ENCODE results near the gene TSPAN13. TPM values are rescaled to one million over a fixed set of nuclear protein-coding genes. Genes with fewer than 3 reads are reported as not detected.

Gene TSPAN13
- total RNA-seq, 2 donors from 2014 or later, result 21.8 to 43.7 TPM

- TF ChIP-seq CTCF (IDR thresholded peaks at IDR 0.05), result no peak
- TF ChIP-seq POLR2A (IDR thresholded peaks at IDR 0.05), result no peak
- no peak for TF ChIP-seq POLR2AphosphoS5 (IDR thresholded peaks at IDR 0.05)
Observed at GRCh38 chr7:16730937-16731336, 22.6 kb upstream of the TSPAN13 start.

GRCh38 chr7:16732828-16733227 lies 20.7 kb upstream of the TSPAN13 start:
- TF ChIP-seq CTCF (IDR thresholded peaks at IDR 0.05) (no peak), POLR2A (IDR thresholded peaks at IDR 0.05) (no peak), POLR2AphosphoS5 (IDR thresholded peaks at IDR 0.05) (no peak)
- DNase-seq (ENCODE audit: low spot score), result no peak
- 97% methylated on average over 4 of the region's 4 CpGs for WGBS

More at GRCh38 chr7:16730937-16731336, 22.6 kb upstream of the TSPAN13 start:
- no peak for DNase-seq (ENCODE audit: low spot score)
- no peaks in the 10 kb centered on the region for H3K27me3 ChIP-seq (replicated peaks; ENCODE audit: insufficient read depth)
- WGBS, result 95% methylated on average over 3 of the region's 3 CpGs
- no peaks in the 10 kb centered on the region for H3K36me3 ChIP-seq
- H3K27ac ChIP-seq, result no peak overlapping the region
- intact Hi-C loops (cut with DNase I), result no loop called here
- no peak overlapping the region for H3K4me3 ChIP-seq
- H3K9me3 ChIP-seq, result no peaks in the 10 kb centered on the region
- no peaks in the 10 kb centered on the region for H3K4me1 ChIP-seq (replicated peaks)

GRCh38 chr7:16734148-16734726 lies 19.3 kb upstream of the TSPAN13 start:
- intact Hi-C loops (cut with DNase I), result no loop called here
- no peaks in the 10 kb centered on the region for H3K9me3 ChIP-seq
- no peak overlapping the region for H3K4me3 ChIP-seq
- H3K4me1 ChIP-seq (replicated peaks), result no peaks in the 10 kb centered on the region
- 90% methylated on average over 7 of the region's 7 CpGs for WGBS
- no peak for DNase-seq (ENCODE audit: low spot score)
- H3K27me3 ChIP-seq (replicated peaks; ENCODE audit: insufficient read depth), result no peaks in the 10 kb centered on the region
- TF ChIP-seq CTCF (IDR thresholded peaks at IDR 0.05) (no peak), POLR2AphosphoS5 (IDR thresholded peaks at IDR 0.05) (no peak)
- H3K36me3 ChIP-seq, result no peaks in the 10 kb centered on the region
- H3K27ac ChIP-seq, result no peak overlapping the region

More at GRCh38 chr7:16732828-16733227, 20.7 kb upstream of the TSPAN13 start:
- H3K27me3 ChIP-seq (replicated peaks; ENCODE audit: insufficient read depth), result no peaks in the 10 kb centered on the region
- no peak overlapping the region for H3K27ac ChIP-seq
- no peak overlapping the region for H3K4me3 ChIP-seq
- no peaks in the 10 kb centered on the region for H3K9me3 ChIP-seq
- no peaks in the 10 kb centered on the region for H3K36me3 ChIP-seq
- intact Hi-C loops (cut with DNase I), result no loop called here
- no peaks in the 10 kb centered on the region for H3K4me1 ChIP-seq (replicated peaks)

- no peaks in the 10 kb centered on the region for H3K36me3 ChIP-seq
- H3K4me3 ChIP-seq, result no peak overlapping the region
- intact Hi-C loops (cut with DNase I), result no loop called here
- no peak for DNase-seq (ENCODE audit: low spot score)
- no peaks in the 10 kb centered on the region for H3K27me3 ChIP-seq (replicated peaks; ENCODE audit: insufficient read depth)
- no peaks in the 10 kb centered on the region for H3K4me1 ChIP-seq (replicated peaks)
- no peak for TF ChIP-seq CTCF (IDR thresholded peaks at IDR 0.05)
- no peak for TF ChIP-seq POLR2AphosphoS5 (IDR thresholded peaks at IDR 0.05)
- TF ChIP-seq POLR2A (IDR thresholded peaks at IDR 0.05), result no peak
- no peaks in the 10 kb centered on the region for H3K9me3 ChIP-seq
- no peak overlapping the region for H3K27ac ChIP-seq
- WGBS, result 94% methylated on average over 4 of the region's 4 CpGs
Observed at GRCh38 chr7:16735020-16735419, 18.5 kb upstream of the TSPAN13 start.

- no peak overlapping the region for H3K27ac ChIP-seq
- no peaks in the 10 kb centered on the region for H3K36me3 ChIP-seq
- TF ChIP-seq POLR2A (IDR thresholded peaks at IDR 0.05) (no peak), POLR2AphosphoS5 (IDR thresholded peaks at IDR 0.05) (no peak), CTCF (IDR thresholded peaks at IDR 0.05) (no peak)
- no peaks in the 10 kb centered on the region for H3K4me1 ChIP-seq (replicated peaks)
- H3K4me3 ChIP-seq, result no peak overlapping the region
- intact Hi-C loops (cut with DNase I), result no loop called here
- H3K9me3 ChIP-seq, result no peaks in the 10 kb centered on the region
- 92% methylated on average over 5 of the region's 5 CpGs for WGBS
- no peak for DNase-seq (ENCODE audit: low spot score)
- no peaks in the 10 kb centered on the region for H3K27me3 ChIP-seq (replicated peaks; ENCODE audit: insufficient read depth)
Observed at GRCh38 chr7:16738011-16738688, 15.4 kb upstream of the TSPAN13 start.
